Adrenal gland (tissue), 5 donors: ENCODE data around the gene VWF.

ENCODE experiments used
- POLR2A ChIP-seq, 2 donors: fragments of 450-650 bp; IDR thresholded peaks; one replicate each; pipeline ENCODE4 v1.6.1; 2017; ENCODE audit warnings: antibody characterized with exemption in 2 of 2, mild to moderate bottlenecking in 2 of 2, moderate library complexity in 1 of 2
- TF ChIP-seq, protein P1 (sequence below), 6 experiments: fragments of 450-650 bp in 4 of 6; fragments of 200-600 bp in 2 of 6; sonication (generic) in 1 of 6; IDR thresholded peaks; 1 replicate in 5 of 6; 2 replicates in 1 of 6; pipeline versions ENCODE4 v1.5.1 to v1.8.0; 2016 to 2021; ENCODE audit warnings: antibody characterized with exemption in 6 of 6, mild to moderate bottlenecking in 2 of 6, moderate library complexity in 1 of 6
- donor health status: DM: no; HTN: no; CAD: no.

GRCh38 chr12:6018265-6018664, 106.2 kb downstream of the VWF start:
- TF ChIP-seq, protein P1, sequence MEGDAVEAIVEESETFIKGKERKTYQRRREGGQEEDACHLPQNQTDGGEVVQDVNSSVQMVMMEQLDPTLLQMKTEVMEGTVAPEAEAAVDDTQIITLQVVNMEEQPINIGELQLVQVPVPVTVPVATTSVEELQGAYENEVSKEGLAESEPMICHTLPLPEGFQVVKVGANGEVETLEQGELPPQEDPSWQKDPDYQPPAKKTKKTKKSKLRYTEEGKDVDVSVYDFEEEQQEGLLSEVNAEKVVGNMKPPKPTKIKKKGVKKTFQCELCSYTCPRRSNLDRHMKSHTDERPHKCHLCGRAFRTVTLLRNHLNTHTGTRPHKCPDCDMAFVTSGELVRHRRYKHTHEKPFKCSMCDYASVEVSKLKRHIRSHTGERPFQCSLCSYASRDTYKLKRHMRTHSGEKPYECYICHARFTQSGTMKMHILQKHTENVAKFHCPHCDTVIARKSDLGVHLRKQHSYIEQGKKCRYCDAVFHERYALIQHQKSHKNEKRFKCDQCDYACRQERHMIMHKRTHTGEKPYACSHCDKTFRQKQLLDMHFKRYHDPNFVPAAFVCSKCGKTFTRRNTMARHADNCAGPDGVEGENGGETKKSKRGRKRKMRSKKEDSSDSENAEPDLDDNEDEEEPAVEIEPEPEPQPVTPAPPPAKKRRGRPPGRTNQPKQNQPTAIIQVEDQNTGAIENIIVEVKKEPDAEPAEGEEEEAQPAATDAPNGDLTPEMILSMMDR (IDR thresholded peaks at IDR 0.05), result no peak
- TF ChIP-seq POLR2A (IDR thresholded peaks at IDR 0.05), result no peak
